GM12891 (cell line): ENCODE data around the gene ENTPD1.

Experiments used
- PAX5 ChIP-seq: IDR thresholded peaks from 2 replicates; pipeline ENCODE4 v1.6.1; 2011; ENCODE audit warnings: low read length, moderate library complexity, mild to moderate bottlenecking; ENCODE audit not compliant: insufficient read depth, severe bottlenecking
- POLR2A ChIP-seq: IDR thresholded peaks from 2 replicates; pipeline ENCODE4 v1.6.1; 2011; ENCODE audit warnings: low read depth, low read length, control low read depth
- POLR2AphosphoS5 ChIP-seq: IDR thresholded peaks from 2 replicates; pipeline ENCODE4 v1.6.1; 2011; ENCODE audit warnings: low read depth, low read length, control low read depth
- POU2F2 ChIP-seq: IDR thresholded peaks from 2 replicates; pipeline ENCODE4 v1.6.1; 2011; ENCODE audit warnings: low read depth, mild to moderate bottlenecking, control low read depth, low read length, moderate library complexity
- SPI1 ChIP-seq: IDR thresholded peaks from 2 replicates; pipeline ENCODE4 v1.6.1; 2011; ENCODE audit warnings: low read depth, low read length, control low read depth
- TAF1 ChIP-seq: IDR thresholded peaks from 2 replicates; pipeline ENCODE4 v1.6.1; 2011; ENCODE audit warnings: low read depth, low read length, control low read depth

DNA sequence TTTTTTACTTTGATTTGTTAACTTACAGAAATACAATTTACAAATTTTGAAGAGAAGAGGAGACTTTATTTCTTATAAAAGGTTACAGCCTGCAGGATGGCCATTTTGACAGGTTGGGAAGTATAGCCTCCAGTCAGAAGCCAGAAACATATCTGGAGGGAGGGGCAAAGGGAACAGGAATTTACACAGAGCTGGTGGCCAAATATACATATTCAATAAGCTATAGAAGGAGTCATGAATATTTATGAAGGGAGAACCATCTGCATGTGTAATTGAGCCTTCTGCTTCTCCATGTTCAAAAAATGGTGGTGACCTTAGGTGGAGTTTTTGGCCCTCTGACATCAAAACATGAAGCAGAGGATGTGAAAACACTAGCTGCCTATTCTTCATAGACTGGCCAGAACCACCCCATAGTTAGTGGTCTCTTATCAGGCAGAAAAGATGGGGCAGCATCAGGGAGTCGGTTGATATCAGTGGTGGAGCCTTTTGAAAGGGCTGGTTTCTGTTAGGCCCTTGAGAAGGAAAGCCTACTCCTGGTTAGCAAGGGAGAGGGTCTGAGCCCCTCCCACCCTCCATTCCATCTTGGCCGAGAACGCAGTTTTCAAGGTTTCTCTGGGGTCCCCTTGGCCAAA is 57.2 kb downstream of the ENTPD1 start:
- TF ChIP-seq PAX5 (no peak), POLR2A (no peak), POLR2AphosphoS5 (no peak), SPI1 (no peak), TAF1 (no peak), POU2F2 (no peak)
